Measurements from ENCODE around the gene KHK.

DNA sequence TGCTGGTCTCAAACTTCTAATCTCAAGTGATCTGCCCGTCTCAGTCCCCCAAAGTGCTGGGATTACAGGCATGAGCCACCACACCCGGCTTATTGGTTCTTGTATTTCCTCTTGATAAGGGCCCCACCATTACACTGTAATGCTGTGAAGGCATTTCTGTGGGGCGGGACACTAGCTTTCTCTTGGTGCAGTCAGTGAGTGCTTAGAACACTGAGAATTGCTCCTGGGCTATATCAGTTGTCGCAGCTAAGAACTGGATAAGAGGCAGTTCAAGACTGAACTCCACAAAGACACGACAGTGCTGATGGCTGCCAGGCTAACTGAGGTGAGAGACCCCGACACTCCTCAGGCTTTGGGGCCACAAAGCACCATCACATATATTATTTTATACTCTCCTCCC is 2.1 kb downstream of the KHK start:
- no peak for TF ChIP-seq CTCF (IDR thresholded peaks at IDR 0.05)
- no peak for TF ChIP-seq POLR2AphosphoS5 (IDR thresholded peaks at IDR 0.05)
- no peak for TF ChIP-seq POLR2A (IDR thresholded peaks at IDR 0.05)

All from prostate gland (tissue), 2 donors.